Body of pancreas (tissue), 4 donors: Measurements from ENCODE around the gene SERPINB2.

ENCODE experiments used
- POLR2A ChIP-seq, 3 donors: fragments of 450-650 bp; IDR thresholded peaks; one replicate each; pipeline ENCODE4 v1.6.1; 2016; ENCODE audit warnings: antibody characterized with exemption in 3 of 3, mild to moderate bottlenecking in 2 of 3
- TF ChIP-seq, protein P1 (sequence below), 7 experiments: fragments of 450-650 bp in 4 of 7; fragments of 200-600 bp in 3 of 7; sonication (generic) in 3 of 7; IDR thresholded peaks; one replicate each; pipeline ENCODE4 v1.5.1; 2016 to 2019; ENCODE audit warnings: antibody characterized with exemption in 7 of 7

- no peak for TF ChIP-seq POLR2A (IDR thresholded peaks at IDR 0.05)
- TF ChIP-seq, protein P1, sequence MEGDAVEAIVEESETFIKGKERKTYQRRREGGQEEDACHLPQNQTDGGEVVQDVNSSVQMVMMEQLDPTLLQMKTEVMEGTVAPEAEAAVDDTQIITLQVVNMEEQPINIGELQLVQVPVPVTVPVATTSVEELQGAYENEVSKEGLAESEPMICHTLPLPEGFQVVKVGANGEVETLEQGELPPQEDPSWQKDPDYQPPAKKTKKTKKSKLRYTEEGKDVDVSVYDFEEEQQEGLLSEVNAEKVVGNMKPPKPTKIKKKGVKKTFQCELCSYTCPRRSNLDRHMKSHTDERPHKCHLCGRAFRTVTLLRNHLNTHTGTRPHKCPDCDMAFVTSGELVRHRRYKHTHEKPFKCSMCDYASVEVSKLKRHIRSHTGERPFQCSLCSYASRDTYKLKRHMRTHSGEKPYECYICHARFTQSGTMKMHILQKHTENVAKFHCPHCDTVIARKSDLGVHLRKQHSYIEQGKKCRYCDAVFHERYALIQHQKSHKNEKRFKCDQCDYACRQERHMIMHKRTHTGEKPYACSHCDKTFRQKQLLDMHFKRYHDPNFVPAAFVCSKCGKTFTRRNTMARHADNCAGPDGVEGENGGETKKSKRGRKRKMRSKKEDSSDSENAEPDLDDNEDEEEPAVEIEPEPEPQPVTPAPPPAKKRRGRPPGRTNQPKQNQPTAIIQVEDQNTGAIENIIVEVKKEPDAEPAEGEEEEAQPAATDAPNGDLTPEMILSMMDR (IDR thresholded peaks at IDR 0.05), result peak in 6 of 7 experiments; percentile 49 to 68 (median 65)
Observed at GRCh38 chr18:63848159-63848558, 39.3 kb upstream of the SERPINB2 start.
